PFSK-1 (cell line): ENCODE results near the gene PODXL2.

Experiments
- FOXP2 ChIP-seq: optimal IDR thresholded peaks from 2 replicates; pipeline ENCODE3; 2011; ENCODE audit warnings: borderline replicate concordance, control low read depth, inconsistent platforms; ENCODE audit not compliant: insufficient read depth; ENCODE audit errors: extremely low read length, extremely low read depth
- POLR2AphosphoS5 ChIP-seq: IDR thresholded peaks from 2 replicates; pipeline ENCODE4 v1.6.1; 2012; ENCODE audit warnings: low read depth, mild to moderate bottlenecking, control low read depth, low read length, moderate library complexity
- REST ChIP-seq, 2 experiments: IDR thresholded peaks; 2 replicates each; pipeline versions ENCODE4 v1.6.1 to v1.8.0; 2011 to 2012; ENCODE audit warnings: low read depth in 2 of 2, low read length in 2 of 2, control low read depth in 1 of 2, inconsistent platforms in 1 of 2, mild to moderate bottlenecking in 1 of 2, moderate library complexity in 1 of 2; ENCODE audit not compliant: insufficient read depth in 1 of 2
- SIN3A ChIP-seq: IDR thresholded peaks from 2 replicates; pipeline ENCODE4 v1.6.1; 2012; ENCODE audit warnings: mild to moderate bottlenecking, low read length, moderate library complexity, borderline replicate concordance; ENCODE audit not compliant: insufficient read depth
- TAF1 ChIP-seq: IDR thresholded peaks from 2 replicates; pipeline ENCODE4 v1.6.1; 2012; ENCODE audit warnings: low read length, control low read depth, borderline replicate concordance; ENCODE audit not compliant: insufficient read depth

Gene PODXL2

GRCh38 chr3:127707851-127708411, 78.9 kb downstream of the PODXL2 start:
- TF ChIP-seq SIN3A = no peak
- no peak for TF ChIP-seq TAF1
- TF ChIP-seq POLR2AphosphoS5 = no peak
- no peak for TF ChIP-seq FOXP2
- no peak for TF ChIP-seq REST (IDR thresholded peaks at IDR 0.05; ENCODE audit: insufficient read depth in 1 of 2, low read depth in 2 of 2, low read length in 2 of 2)

- TF ChIP-seq REST (IDR thresholded peaks at IDR 0.05; ENCODE audit: insufficient read depth in 1 of 2, low read depth in 2 of 2, low read length in 2 of 2) (no peak), FOXP2 (no peak), SIN3A (no peak), TAF1 (no peak), POLR2AphosphoS5 (no peak)
These were observed 79.9 kb downstream of the PODXL2 start for GRCh38 chr3:127708837-127709236.

GRCh38 chr3:127709320-127710060, 80.5 kb downstream of the PODXL2 start:
- no peak for TF ChIP-seq SIN3A
- TF ChIP-seq REST (IDR thresholded peaks at IDR 0.05; ENCODE audit: insufficient read depth in 1 of 2, low read depth in 2 of 2, low read length in 2 of 2) = no peak
- TF ChIP-seq TAF1 = no peak
- TF ChIP-seq POLR2AphosphoS5 = no peak
- TF ChIP-seq FOXP2 = no peak

GRCh38 chr3:127710155-127710941, 81.4 kb downstream of the PODXL2 start:
- TF ChIP-seq TAF1 (no peak), REST (IDR thresholded peaks at IDR 0.05; ENCODE audit: insufficient read depth in 1 of 2, low read depth in 2 of 2, low read length in 2 of 2) (no peak), FOXP2 (no peak), POLR2AphosphoS5 (no peak), SIN3A (no peak)
